Chondrocyte (in vitro differentiated cells): ENCODE measurements around the gene CUBN. TPM values are rescaled to one million over a fixed set of nuclear protein-coding genes. Genes with fewer than 3 reads are reported as not detected.

Experiments
- DNase-seq: peaks from one replicate; pipeline ENCODE4 v3.0.0; 2021; ENCODE audit warnings: mixed read lengths, low spot score
- H3K27ac Mint-ChIP-seq: one replicate; pipeline ENCODE4 v1.8.0; 2021; ENCODE audit warnings: mild to moderate bottlenecking, moderate library complexity, mixed read lengths; ENCODE audit not compliant: unreplicated experiment
- H3K27me3 Mint-ChIP-seq: 2 replicates; pipeline ENCODE4 v1.8.0; 2021; ENCODE audit warnings: low read depth, mixed read lengths
- H3K36me3 Mint-ChIP-seq: 2 replicates; pipeline ENCODE4 v1.8.0; 2021; ENCODE audit warnings: low read depth, mixed read lengths
- H3K4me1 Mint-ChIP-seq: 2 replicates; pipeline ENCODE4 v1.8.0; 2021; ENCODE audit warnings: low read depth, mild to moderate bottlenecking, mixed read lengths
- H3K4me3 Mint-ChIP-seq: one replicate; pipeline ENCODE4 v1.8.0; 2021; ENCODE audit warnings: mild to moderate bottlenecking, moderate library complexity, mixed read lengths; ENCODE audit not compliant: unreplicated experiment
- H3K9me3 Mint-ChIP-seq: 2 replicates; pipeline ENCODE4 v1.8.0; 2021; ENCODE audit warnings: low read depth, mixed read lengths
- CTCF ChIP-seq: fragments of 200-600 bp; sonication (generic); IDR thresholded peaks from 2 replicates; pipeline ENCODE4 v1.5.0; 2021; ENCODE audit warnings: antibody characterized with exemption, mild to moderate bottlenecking, moderate library complexity
- total RNA-seq: library from RNA; stranded (reverse); gene quantifications from 3 replicates; pipeline ENCODE4 v1.2.1, GENCODE V29; 2021

CUBN gene
- total RNA-seq, 1 donor from 2014 or later, result 1.0 TPM

GRCh38 chr10:16866541-16867275, 262.9 kb downstream of the CUBN start:
- no peaks in the 10 kb centered on the region for H3K9me3 Mint-ChIP-seq
- no peak for TF ChIP-seq CTCF
- H3K27ac Mint-ChIP-seq, result no peak overlapping the region
- peaks cover 1% of the 10 kb centered on the region for H3K36me3 Mint-ChIP-seq
- H3K4me1 Mint-ChIP-seq, result peaks cover 10% of the 10 kb centered on the region
- H3K4me3 Mint-ChIP-seq, result no peak overlapping the region
- DNase-seq, result no peak
- H3K27me3 Mint-ChIP-seq, result no peaks in the 10 kb centered on the region

DNA sequence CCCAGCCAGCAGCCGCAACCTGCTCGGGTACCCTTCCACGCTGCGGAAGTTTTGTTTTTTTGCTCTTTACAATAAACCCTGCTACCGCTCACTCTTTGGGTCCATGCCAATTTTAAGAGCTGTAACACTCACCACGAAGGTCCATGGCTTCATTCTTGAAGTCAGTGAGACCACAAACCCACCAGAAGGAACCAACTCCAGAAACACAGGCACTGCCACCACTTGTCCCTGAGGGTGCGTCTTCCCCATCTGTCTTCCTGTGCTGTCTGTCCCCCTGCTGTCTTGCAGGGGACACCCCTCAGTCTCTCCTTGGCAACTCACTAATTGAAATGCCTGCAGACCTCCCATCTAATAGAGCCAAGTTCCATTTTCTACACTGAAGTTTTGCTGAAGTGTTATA, 263.8 kb downstream of the CUBN start:
- Mint-ChIP-seq H3K4me1 (peaks cover 10% of the 10 kb centered on the region), H3K27ac (no peak overlapping the region), H3K4me3 (no peak overlapping the region), H3K9me3 (peaks cover 2% of the 10 kb centered on the region), H3K27me3 (no peaks in the 10 kb centered on the region), H3K36me3 (peaks cover 1% of the 10 kb centered on the region)
- DNase-seq, result no peak
- TF ChIP-seq CTCF, result no peak

GRCh38 chr10:16863766-16864165, 265.8 kb downstream of the CUBN start:
- no peak overlapping the region for H3K4me3 Mint-ChIP-seq
- no peaks in the 10 kb centered on the region for H3K36me3 Mint-ChIP-seq
- DNase-seq, result no peak
- peaks cover 10% of the 10 kb centered on the region for H3K4me1 Mint-ChIP-seq
- H3K27me3 Mint-ChIP-seq, result no peaks in the 10 kb centered on the region
- TF ChIP-seq CTCF, result no peak
- H3K27ac Mint-ChIP-seq, result no peak overlapping the region
- H3K9me3 Mint-ChIP-seq, result peaks cover 8% of the 10 kb centered on the region

DNA sequence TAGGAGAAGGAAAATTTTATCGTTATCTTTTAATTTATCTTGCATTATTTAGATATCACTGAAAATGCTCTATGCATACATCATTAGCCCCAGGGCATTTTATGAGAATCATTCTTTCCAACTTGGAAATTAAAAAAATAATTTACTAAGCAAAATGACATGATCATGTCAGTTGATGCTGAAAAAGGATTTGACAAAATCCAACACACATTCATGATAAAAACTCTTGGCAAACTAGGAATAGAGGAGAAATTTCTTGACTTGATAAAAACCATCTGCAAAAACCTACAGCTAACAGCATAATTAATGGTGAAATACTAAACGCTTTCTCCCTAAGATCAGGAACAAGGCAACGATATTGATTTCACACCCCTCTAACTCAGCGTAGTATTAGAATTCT, 272.2 kb downstream of the CUBN start:
- no peak overlapping the region for H3K4me3 Mint-ChIP-seq
- peaks cover 8% of the 10 kb centered on the region for H3K9me3 Mint-ChIP-seq
- peaks cover 18% of the 10 kb centered on the region for H3K4me1 Mint-ChIP-seq
- TF ChIP-seq CTCF, result no peak
- no peak overlapping the region for H3K27ac Mint-ChIP-seq
- H3K36me3 Mint-ChIP-seq, result no peaks in the 10 kb centered on the region
- no peak for DNase-seq
- H3K27me3 Mint-ChIP-seq, result no peaks in the 10 kb centered on the region

GRCh38 chr10:16856567-16856966, 273.0 kb downstream of the CUBN start:
- Mint-ChIP-seq H3K36me3 (no peaks in the 10 kb centered on the region), H3K4me1 (peaks cover 18% of the 10 kb centered on the region), H3K27me3 (no peaks in the 10 kb centered on the region), H3K4me3 (no peak overlapping the region), H3K9me3 (peaks cover 8% of the 10 kb centered on the region), H3K27ac (no peak overlapping the region)
- DNase-seq, result no peak
- no peak for TF ChIP-seq CTCF
